Caco-2 (cell line): ENCODE data around the gene COMMD3. TPM values are rescaled to one million over a fixed set of nuclear protein-coding genes. Genes with fewer than 3 reads are reported as not detected.
A peak's percentile ranks its signal among the peaks of the same experiment; 100 is the strongest.

Experiments used
- BruUV-seq: library from RNA; stranded (reverse); fragments of 400-500 nt; replicated peaks from 2 replicates; lab custom pipeline; 2021; lab: Mats Ljungman, UMichigan
- CTCF ChIA-PET: fragments of 300-600 bp; sonication (Branson Sonifier 250); formaldehyde crosslinking; loops from one replicate; lab custom pipeline; 2022; ENCODE audit warnings: antibody characterized with exemption; lab: Charles Lee
- POLR2A ChIA-PET: fragments of 300-600 bp; sonication (Branson Sonifier 250); formaldehyde crosslinking; loops from one replicate; lab custom pipeline; 2022; ENCODE audit warnings: antibody characterized with exemption; lab: Charles Lee
- DNase-seq, 2 experiments: peaks; one replicate each; pipeline versions ENCODE4 v3.0.0 to v3.0.0-alpha.2; 2020 to 2022
- H3K27me3 ChIP-seq: replicated peaks from 2 replicates; pipeline ENCODE4 v1.6.0; 2011; ENCODE audit warnings: low read length; ENCODE audit not compliant: control insufficient read depth, insufficient read depth
- H3K36me3 ChIP-seq: 2 replicates; pipeline ENCODE4 v1.5.1; 2011; ENCODE audit warnings: low read length; ENCODE audit not compliant: control insufficient read depth, insufficient read depth
- H3K4me1 ChIP-seq: fragments of 250-450 bp; sonication (Bioruptor Pico); 2 replicates; pipeline ENCODE4 v1.5.1; 2020; ENCODE audit warnings: mild to moderate bottlenecking
- H3K4me3 ChIP-seq: 2 replicates; pipeline ENCODE4 v1.5.1; 2011; ENCODE audit warnings: low read depth, mild to moderate bottlenecking, control low read depth, low read length
- H3K9me3 ChIP-seq: fragments of 250-450 bp; sonication (Bioruptor Pico); 2 replicates; pipeline ENCODE4 v1.5.1; 2020; ENCODE audit warnings: mild to moderate bottlenecking, moderate library complexity
- H3K27ac Mint-ChIP-seq: one replicate; pipeline ENCODE4 v1.8.0; 2022; ENCODE audit warnings: mixed read lengths; ENCODE audit not compliant: unreplicated experiment
- H3K27me3 Mint-ChIP-seq: one replicate; pipeline ENCODE4 v1.8.0; 2022; ENCODE audit warnings: mixed read lengths; ENCODE audit not compliant: insufficient read depth, unreplicated experiment
- H3K36me3 Mint-ChIP-seq: one replicate; pipeline ENCODE4 v1.8.0; 2022; ENCODE audit warnings: mild to moderate bottlenecking, mixed read lengths; ENCODE audit not compliant: insufficient read depth, unreplicated experiment
- H3K4me1 Mint-ChIP-seq: one replicate; pipeline ENCODE4 v1.8.0; 2022; ENCODE audit warnings: low read depth, mixed read lengths; ENCODE audit not compliant: unreplicated experiment
- H3K4me3 Mint-ChIP-seq: one replicate; pipeline ENCODE4 v1.8.0; 2022; ENCODE audit warnings: mild to moderate bottlenecking, moderate library complexity, mixed read lengths; ENCODE audit not compliant: unreplicated experiment
- H3K9me3 Mint-ChIP-seq: one replicate; pipeline ENCODE4 v1.8.0; 2022; ENCODE audit warnings: mixed read lengths; ENCODE audit not compliant: unreplicated experiment
- intact Hi-C: fragments of 100-400 bp; cut with micrococcal nuclease; formaldehyde crosslinking; loops from one replicate; pipeline ENCODE4 v1.10.0; 2022; ENCODE audit not compliant: unreplicated experiment
- total RNA-seq: library from RNA; stranded (reverse); gene quantifications from 2 replicates; pipeline ENCODE4 v1.2.3, GENCODE V29; 2022
- TF ChIP-seq, protein P1 (sequence below), 2 experiments: fragments of 200-600 bp in 1 of 2; IDR thresholded peaks; 1 replicate in 1 of 2; 2 replicates in 1 of 2; pipeline versions ENCODE4 v1.5.1 to v1.8.0; 2011 to 2022; ENCODE audit warnings: antibody characterized with exemption in 1 of 2, control low read depth in 1 of 2, inconsistent platforms in 1 of 2, low read depth in 1 of 2, low read length in 1 of 2, mild to moderate bottlenecking in 1 of 2, moderate library complexity in 1 of 2; ENCODE audit not compliant: insufficient read depth in 1 of 2, severe bottlenecking in 1 of 2, unreplicated experiment in 1 of 2

Gene COMMD3
- total RNA-seq, 1 experiment from 2014 or later, result 50.7 TPM

DNA sequence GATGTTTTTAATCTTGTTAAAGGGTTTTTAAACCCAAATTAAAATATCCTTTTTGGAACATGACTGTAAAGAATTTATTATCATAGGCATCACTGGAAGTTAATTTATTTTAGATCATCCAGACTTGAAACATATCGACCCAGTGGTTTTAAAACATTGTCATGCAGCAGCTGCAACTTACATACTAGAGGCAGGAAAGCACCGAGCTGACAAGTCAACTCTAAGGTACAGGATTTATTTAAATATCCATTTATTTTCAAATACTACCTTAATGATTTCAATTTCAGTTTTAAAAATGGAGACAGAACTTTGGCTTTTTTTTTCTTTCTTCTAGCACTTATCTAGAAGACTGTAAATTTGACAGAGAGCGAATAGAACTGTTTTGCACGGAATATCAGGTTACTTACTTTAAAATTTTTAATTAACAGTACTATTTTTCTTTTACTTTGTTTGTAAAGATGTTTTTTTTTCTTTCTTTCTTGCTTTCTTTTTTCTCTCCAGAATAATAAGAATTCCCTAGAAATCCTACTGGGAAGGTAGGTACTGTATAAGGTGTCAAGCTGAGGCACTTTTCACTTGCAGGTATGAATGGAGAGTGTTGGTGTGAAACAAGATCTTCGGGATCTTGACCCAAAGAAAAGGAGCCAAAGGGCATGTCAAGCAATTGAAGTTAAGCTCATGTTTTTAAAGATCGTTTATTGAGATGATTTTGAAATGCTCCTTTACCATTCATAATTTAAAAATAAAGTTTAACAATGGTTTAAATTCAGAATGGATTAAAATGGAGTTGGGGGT is 1.8 kb downstream of the COMMD3 start:
- H3K27ac Mint-ChIP-seq, result peak overlapping the region; percentile 95
- no peak overlapping the region for H3K4me3 ChIP-seq
- no TSS peak for BruUV-seq
- peak overlapping the region; percentile 94 for H3K4me3 Mint-ChIP-seq
- peaks cover 16% of the 10 kb centered on the region for H3K4me1 ChIP-seq
- no peaks in the 10 kb centered on the region for H3K9me3 Mint-ChIP-seq
- TF ChIP-seq, protein P1, sequence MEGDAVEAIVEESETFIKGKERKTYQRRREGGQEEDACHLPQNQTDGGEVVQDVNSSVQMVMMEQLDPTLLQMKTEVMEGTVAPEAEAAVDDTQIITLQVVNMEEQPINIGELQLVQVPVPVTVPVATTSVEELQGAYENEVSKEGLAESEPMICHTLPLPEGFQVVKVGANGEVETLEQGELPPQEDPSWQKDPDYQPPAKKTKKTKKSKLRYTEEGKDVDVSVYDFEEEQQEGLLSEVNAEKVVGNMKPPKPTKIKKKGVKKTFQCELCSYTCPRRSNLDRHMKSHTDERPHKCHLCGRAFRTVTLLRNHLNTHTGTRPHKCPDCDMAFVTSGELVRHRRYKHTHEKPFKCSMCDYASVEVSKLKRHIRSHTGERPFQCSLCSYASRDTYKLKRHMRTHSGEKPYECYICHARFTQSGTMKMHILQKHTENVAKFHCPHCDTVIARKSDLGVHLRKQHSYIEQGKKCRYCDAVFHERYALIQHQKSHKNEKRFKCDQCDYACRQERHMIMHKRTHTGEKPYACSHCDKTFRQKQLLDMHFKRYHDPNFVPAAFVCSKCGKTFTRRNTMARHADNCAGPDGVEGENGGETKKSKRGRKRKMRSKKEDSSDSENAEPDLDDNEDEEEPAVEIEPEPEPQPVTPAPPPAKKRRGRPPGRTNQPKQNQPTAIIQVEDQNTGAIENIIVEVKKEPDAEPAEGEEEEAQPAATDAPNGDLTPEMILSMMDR (IDR thresholded peaks at IDR 0.05; ENCODE audit: insufficient read depth in 1 of 2, low read depth in 1 of 2, low read length in 1 of 2, severe bottlenecking in 1 of 2, unreplicated experiment in 1 of 2), result no peak
- no peaks in the 10 kb centered on the region for H3K27me3 ChIP-seq
- peaks cover 6% of the 10 kb centered on the region for H3K4me1 Mint-ChIP-seq
- H3K36me3 ChIP-seq, result no peaks in the 10 kb centered on the region
- peaks cover 30% of the 10 kb centered on the region for H3K36me3 Mint-ChIP-seq
- no peaks in the 10 kb centered on the region for H3K9me3 ChIP-seq
- intact Hi-C loops, result loop anchor here (2.0 to 10.0 kb wide), 2 partner anchors 213 to 329 kb away; no protein-coding TSS in a partner anchor
- ChIA-PET POLR2A (no interaction called here), CTCF (interaction anchor here (0.6 kb wide), 1 partner anchor 129 kb away, joined by 3 read pairs; no protein-coding TSS in a partner anchor)
- no peak for DNase-seq
- H3K27me3 Mint-ChIP-seq, result peaks cover 2% of the 10 kb centered on the region

DNA sequence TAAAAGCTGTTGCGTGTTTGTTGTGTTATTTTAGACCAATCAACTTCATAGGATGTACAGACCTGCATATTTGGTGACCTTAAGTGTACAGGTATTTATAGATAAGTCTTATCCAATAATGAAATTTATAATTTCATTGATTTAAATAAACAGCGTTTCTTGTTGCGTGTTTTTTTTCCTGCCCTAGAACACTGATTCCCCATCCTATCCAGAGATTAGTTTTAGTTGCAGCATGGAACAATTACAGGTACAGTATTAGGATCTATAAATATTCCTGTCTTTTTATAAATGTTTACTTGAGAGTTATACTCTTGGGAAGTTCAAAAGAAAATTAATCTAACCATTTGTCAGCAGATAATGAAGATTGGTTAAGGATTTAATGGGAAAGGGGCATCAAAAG is 2.6 kb downstream of the COMMD3 start:
- Mint-ChIP-seq H3K4me1 (peaks cover 12% of the 10 kb centered on the region), H3K36me3 (peaks cover 30% of the 10 kb centered on the region), H3K4me3 (peak overlapping the region; percentile 24), H3K27ac (no peak overlapping the region), H3K27me3 (peaks cover 2% of the 10 kb centered on the region), H3K9me3 (no peaks in the 10 kb centered on the region)
- no TSS peak for BruUV-seq
- TF ChIP-seq, protein P1 (IDR thresholded peaks at IDR 0.05; ENCODE audit: insufficient read depth in 1 of 2, low read depth in 1 of 2, low read length in 1 of 2, severe bottlenecking in 1 of 2, unreplicated experiment in 1 of 2), result no peak
- Histone ChIP-seq H3K27me3 (no peaks in the 10 kb centered on the region), H3K9me3 (no peaks in the 10 kb centered on the region), H3K4me3 (no peak overlapping the region), H3K4me1 (peaks cover 24% of the 10 kb centered on the region), H3K36me3 (no peaks in the 10 kb centered on the region)
- ChIA-PET CTCF (no interaction called here), POLR2A (no interaction called here)
- DNase-seq, result no peak
- intact Hi-C loops, result loop anchor here (10.0 kb wide), 1 partner anchor 214 kb away; no protein-coding TSS in a partner anchor

DNA sequence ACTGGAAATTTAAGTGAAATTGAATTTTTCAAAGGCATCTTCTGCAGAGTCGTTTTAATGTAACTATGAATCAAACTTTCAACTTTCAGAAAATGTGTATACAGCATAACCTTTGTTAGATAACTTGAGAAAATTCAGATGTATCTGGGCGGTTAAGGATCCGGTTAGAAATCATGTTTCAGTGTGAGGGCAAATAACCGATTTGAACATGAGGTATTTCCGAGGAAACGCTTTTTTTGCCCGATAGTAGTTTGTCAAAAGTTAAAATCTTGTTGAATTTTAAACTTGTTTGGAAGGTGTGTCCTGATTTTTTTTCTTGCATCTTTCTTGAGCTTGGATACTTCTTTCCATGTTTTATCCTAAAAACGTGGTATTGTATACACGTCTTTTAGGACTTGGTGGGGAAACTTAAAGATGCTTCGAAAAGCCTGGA is 3.4 kb downstream of the COMMD3 start:
- Histone ChIP-seq H3K4me1 (peaks cover 32% of the 10 kb centered on the region), H3K4me3 (peak overlapping the region; percentile 90), H3K36me3 (no peaks in the 10 kb centered on the region), H3K9me3 (no peaks in the 10 kb centered on the region), H3K27me3 (no peaks in the 10 kb centered on the region)
- BruUV-seq, result no TSS peak
- DNase-seq, result no peak
- CTCF ChIA-PET, result no interaction called here
- TF ChIP-seq, protein P1 (IDR thresholded peaks at IDR 0.05; ENCODE audit: insufficient read depth in 1 of 2, low read depth in 1 of 2, low read length in 1 of 2, severe bottlenecking in 1 of 2, unreplicated experiment in 1 of 2), result no peak
- Mint-ChIP-seq H3K4me1 (peaks cover 20% of the 10 kb centered on the region), H3K4me3 (peak overlapping the region; percentile 88), H3K27ac (peak overlapping the region; percentile 88), H3K27me3 (peaks cover 2% of the 10 kb centered on the region), H3K9me3 (no peaks in the 10 kb centered on the region), H3K36me3 (peaks cover 30% of the 10 kb centered on the region)
- intact Hi-C loops, result loop anchor here (10.0 kb wide), 1 partner anchor 215 kb away; no protein-coding TSS in a partner anchor
- POLR2A ChIA-PET, result no interaction called here
